HEK293 (cell line): ENCODE data around the gene RNF222.

ENCODE experiments used
- CTCF ChIA-PET: fragments of 350-600 bp; formaldehyde crosslinking; extraction: SDS; loops from one replicate; lab custom pipeline; 2021; ENCODE audit warnings: antibody characterized with exemption; lab: Yijun Ruan, JAX
- POLR2A ChIA-PET: fragments of 300-600 bp; formaldehyde crosslinking; extraction: SDS; loops from one replicate; lab custom pipeline; 2020; ENCODE audit warnings: antibody characterized with exemption, inconsistent platforms; lab: Yijun Ruan, JAX
- H3K27ac ChIP-seq: fragments of 200-500 bp; sonication (Bioruptor generic); 2 replicates; pipeline ENCODE4 v1.5.1; 2014; ENCODE audit warnings: low read depth, low read length, control low read depth, inconsistent platforms; ENCODE audit errors: extremely low read depth
- H3K36me3 ChIP-seq, 2 experiments: fragments of 200-500 bp in 1 of 2; sonication (Bioruptor generic) in 1 of 2; 1 replicate in 1 of 2; 2 replicates in 1 of 2; pipeline ENCODE4 v1.5.1; 2014 to 2017; ENCODE audit warnings: inconsistent platforms in 2 of 2, low read length in 2 of 2; ENCODE audit not compliant: control insufficient read depth in 2 of 2, insufficient read depth in 1 of 2
- H3K4me1 ChIP-seq: fragments of 200-500 bp; sonication (Bioruptor generic); 2 replicates; pipeline ENCODE4 v1.5.1; 2014; ENCODE audit warnings: mild to moderate bottlenecking, low read length, inconsistent platforms; ENCODE audit not compliant: control insufficient read depth, insufficient read depth
- H3K4me3 ChIP-seq: 2 replicates; pipeline ENCODE4 v1.5.1; 2011; ENCODE audit warnings: low read depth, mild to moderate bottlenecking, control low read depth, low read length, moderate library complexity
- H3K9me3 ChIP-seq: fragments of 200-500 bp; sonication (Bioruptor generic); 2 replicates; pipeline ENCODE4 v1.5.1; 2014; ENCODE audit warnings: low read depth, low read length, inconsistent platforms; ENCODE audit not compliant: control insufficient read depth, insufficient read depth
- CTCF ChIP-seq: fragments of 450-650 bp; formaldehyde crosslinking; IDR thresholded peaks from 2 replicates; pipeline ENCODE4 v1.5.1; 2016; ENCODE audit warnings: missing biosample characterization, missing genetic modification characterization
- IKZF3 ChIP-seq: fragments of 450-650 bp; IDR thresholded peaks from 2 replicates; pipeline ENCODE4 v1.5.0; 2018; ENCODE audit warnings: missing biosample characterization, mild to moderate bottlenecking, missing genetic modification characterization, moderate library complexity
- INSM2 ChIP-seq: fragments of 450-650 bp; formaldehyde crosslinking; IDR thresholded peaks from 2 replicates; pipeline ENCODE4 v1.5.1; 2016; ENCODE audit warnings: missing biosample characterization, missing genetic modification characterization
- KLF1 ChIP-seq: fragments of 450-650 bp; formaldehyde crosslinking; IDR thresholded peaks from 2 replicates; pipeline ENCODE4 v1.5.1; 2016; ENCODE audit warnings: missing biosample characterization, missing genetic modification characterization
- OSR2 ChIP-seq: fragments of 450-650 bp; formaldehyde crosslinking; IDR thresholded peaks from 2 replicates; pipeline ENCODE4 v1.5.1; 2016; ENCODE audit warnings: missing biosample characterization, missing genetic modification characterization
- PRDM4 ChIP-seq: fragments of 450-650 bp; formaldehyde crosslinking; IDR thresholded peaks from 2 replicates; pipeline ENCODE4 v1.5.1; 2017; ENCODE audit warnings: missing biosample characterization, missing genetic modification characterization
- YY2 ChIP-seq: fragments of 450-650 bp; formaldehyde crosslinking; IDR thresholded peaks from 2 replicates; pipeline ENCODE4 v1.5.1; 2016; ENCODE audit warnings: missing biosample characterization, missing genetic modification characterization
- ZEB2 ChIP-seq: fragments of 450-650 bp; formaldehyde crosslinking; IDR thresholded peaks from 2 replicates; pipeline ENCODE4 v1.5.1; 2016; ENCODE audit warnings: missing biosample characterization, missing genetic modification characterization
- ZIC2 ChIP-seq: fragments of 450-650 bp; formaldehyde crosslinking; IDR thresholded peaks from 2 replicates; pipeline ENCODE4 v1.5.1; 2016; ENCODE audit warnings: missing biosample characterization, missing genetic modification characterization
- ZNF155 ChIP-seq: fragments of 450-650 bp; formaldehyde crosslinking; IDR thresholded peaks from 2 replicates; pipeline ENCODE4 v1.5.1; 2016; ENCODE audit warnings: missing biosample characterization, missing genetic modification characterization
- ZNF169 ChIP-seq: fragments of 450-650 bp; formaldehyde crosslinking; IDR thresholded peaks from 2 replicates; pipeline ENCODE4 v1.5.1; 2016; ENCODE audit warnings: missing biosample characterization, missing genetic modification characterization
- ZNF18 ChIP-seq: fragments of 450-650 bp; formaldehyde crosslinking; IDR thresholded peaks from 2 replicates; pipeline ENCODE4 v1.5.1; 2016; ENCODE audit warnings: missing biosample characterization, missing genetic modification characterization
- ZNF2 ChIP-seq: fragments of 450-650 bp; formaldehyde crosslinking; IDR thresholded peaks from 2 replicates; pipeline ENCODE4 v1.5.1; 2016; ENCODE audit warnings: missing biosample characterization, missing genetic modification characterization
- ZNF292 ChIP-seq: fragments of 450-650 bp; formaldehyde crosslinking; IDR thresholded peaks from 2 replicates; pipeline ENCODE4 v1.5.1; 2016; ENCODE audit warnings: low read depth, missing biosample characterization, missing genetic modification characterization, borderline replicate concordance
- ZNF302 ChIP-seq: fragments of 450-650 bp; formaldehyde crosslinking; IDR thresholded peaks from 2 replicates; pipeline ENCODE4 v1.5.1; 2016; ENCODE audit warnings: missing biosample characterization, missing genetic modification characterization, low read depth
- ZNF350 ChIP-seq: fragments of 450-650 bp; formaldehyde crosslinking; IDR thresholded peaks from 2 replicates; pipeline ENCODE4 v1.5.0; 2017; ENCODE audit warnings: missing biosample characterization, mild to moderate bottlenecking, missing genetic modification characterization
- ZNF510 ChIP-seq: fragments of 450-650 bp; formaldehyde crosslinking; IDR thresholded peaks from 2 replicates; pipeline ENCODE4 v1.5.1; 2018; ENCODE audit warnings: mild to moderate bottlenecking, missing genetic modification characterization, missing biosample characterization; ENCODE audit not compliant: insufficient replicate concordance
- ZNF544 ChIP-seq: fragments of 450-650 bp; formaldehyde crosslinking; IDR thresholded peaks from 2 replicates; pipeline ENCODE4 v1.5.0; 2017; ENCODE audit warnings: missing biosample characterization, missing genetic modification characterization
- ZNF571 ChIP-seq: fragments of 450-650 bp; formaldehyde crosslinking; IDR thresholded peaks from 2 replicates; pipeline ENCODE4 v1.5.0; 2017; ENCODE audit warnings: missing biosample characterization, missing genetic modification characterization
- ZNF623 ChIP-seq: fragments of 450-650 bp; formaldehyde crosslinking; IDR thresholded peaks from 2 replicates; pipeline ENCODE4 v1.5.1; 2016; ENCODE audit warnings: missing biosample characterization, missing genetic modification characterization
- ZNF624 ChIP-seq: fragments of 450-650 bp; formaldehyde crosslinking; IDR thresholded peaks from 2 replicates; pipeline ENCODE4 v1.5.1; 2017; ENCODE audit warnings: missing biosample characterization, missing genetic modification characterization
- ZNF626 ChIP-seq: fragments of 450-650 bp; sonication (Bioruptor Pico); formaldehyde crosslinking; IDR thresholded peaks from 2 replicates; pipeline ENCODE4 v1.5.1; 2018; ENCODE audit warnings: missing biosample characterization, missing genetic modification characterization, inconsistent platforms
- ZNF629 ChIP-seq: fragments of 450-650 bp; formaldehyde crosslinking; IDR thresholded peaks from 2 replicates; pipeline ENCODE4 v1.5.1; 2017; ENCODE audit warnings: missing biosample characterization, missing genetic modification characterization
- ZSCAN30 ChIP-seq: fragments of 450-650 bp; IDR thresholded peaks from 2 replicates; pipeline ENCODE4 v1.5.1; 2018; ENCODE audit warnings: missing biosample characterization, mild to moderate bottlenecking, missing genetic modification characterization, moderate library complexity
- TF ChIP-seq, protein P1 (sequence below): fragments of 450-650 bp; formaldehyde crosslinking; IDR thresholded peaks from 2 replicates; pipeline ENCODE4 v1.5.1; 2016; ENCODE audit warnings: missing biosample characterization, missing genetic modification characterization

RNF222 gene

GRCh38 chr17:8441690-8442089 is 44.1 kb upstream of the RNF222 start (continued):
- TF ChIP-seq ZNF629 (tag by site-specific recombination) (no peak), ZNF623 (tag by site-specific recombination) (no peak), ZNF18 (tag by site-specific recombination) (no peak), ZNF626 (no peak), ZNF302 (tag by site-specific recombination) (no peak), ZNF544 (tag by site-specific recombination) (no peak), OSR2 (tag by site-specific recombination) (no peak), YY2 (tag by site-specific recombination) (no peak), ZNF350 (no peak), CTCF (tag by site-specific recombination) (no peak), PRDM4 (no peak)
- TF ChIP-seq, all 188 proteins: peak for 0

GRCh38 chr17:8439681-8440080 is 42.1 kb upstream of the RNF222 start:
- peaks cover 20 to 23% of the 10 kb centered on the region in 2 experiments; a peak in 2 of 3 replicates for H3K36me3 ChIP-seq
- POLR2A ChIA-PET = interaction anchor here (0.6 kb wide), 1 partner anchor 238 kb away, joined by 5 read pairs; no protein-coding TSS in a partner anchor
- CTCF ChIA-PET = interaction anchor here (0.6 to 1.5 kb wide), 3 partner anchors 19 to 361 kb away, joined by 3 to 6 read pairs (median 3); no protein-coding TSS in a partner anchor
- no peak overlapping the region for H3K27ac ChIP-seq
- no peaks in the 10 kb centered on the region for H3K4me1 ChIP-seq
- TF ChIP-seq KLF1 (tag by site-specific recombination) = no peak
- TF ChIP-seq ZEB2 (tag by site-specific recombination) = no peak
- TF ChIP-seq, protein P1, sequence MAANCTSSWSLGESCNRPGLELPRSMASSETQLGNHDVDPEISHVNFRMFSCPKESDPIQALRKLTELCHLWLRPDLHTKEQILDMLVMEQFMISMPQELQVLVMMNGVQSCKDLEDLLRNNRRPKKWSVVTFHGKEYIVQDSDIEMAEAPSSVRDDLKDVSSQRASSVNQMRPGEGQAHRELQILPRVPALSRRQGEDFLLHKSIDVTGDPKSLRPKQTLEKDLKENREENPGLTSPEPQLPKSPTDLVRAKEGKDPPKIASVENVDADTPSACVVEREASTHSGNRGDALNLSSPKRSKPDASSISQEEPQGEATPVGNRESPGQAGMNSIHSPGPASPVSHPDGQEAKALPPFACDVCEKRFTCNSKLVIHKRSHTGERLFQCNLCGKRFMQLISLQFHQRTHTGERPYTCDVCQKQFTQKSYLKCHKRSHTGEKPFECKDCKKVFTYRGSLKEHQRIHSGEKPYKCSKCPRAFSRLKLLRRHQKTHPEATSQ = no peak
- TF ChIP-seq IKZF3 (tag by site-specific recombination) = no peak
- no peak for TF ChIP-seq ZNF292 (tag by site-specific recombination)
- no peak for TF ChIP-seq ZNF571 (tag by site-specific recombination)
- TF ChIP-seq ZNF624 (tag by site-specific recombination) = no peak
- no peak for TF ChIP-seq ZSCAN30
- no peak for TF ChIP-seq ZNF2 (tag by site-specific recombination)
- TF ChIP-seq ZIC2 (tag by site-specific recombination) = no peak
- TF ChIP-seq ZNF155 = no peak
- no peak for TF ChIP-seq ZNF510 (tag by site-specific recombination)
- TF ChIP-seq INSM2 (tag by site-specific recombination) = no peak
- TF ChIP-seq ZNF169 (tag by site-specific recombination) = no peak
- TF ChIP-seq, all 188 proteins: peak for 0
- no peak overlapping the region for H3K4me3 ChIP-seq
- H3K9me3 ChIP-seq = no peaks in the 10 kb centered on the region
